Osteocyte (in vitro differentiated cells): ENCODE data around the gene GUCA2A. TPM values are rescaled to one million over a fixed set of nuclear protein-coding genes. Genes with fewer than 3 reads are reported as not detected.
A peak's percentile ranks its signal among the peaks of the same experiment; 100 is the strongest.

Experiments
- DNase-seq: peaks from one replicate; pipeline ENCODE4 v3.0.0; 2021; ENCODE audit warnings: mixed read lengths; ENCODE audit not compliant: unreplicated experiment; ENCODE audit errors: extremely low spot score
- H3K27ac Mint-ChIP-seq: one replicate; pipeline ENCODE4 v1.8.0; 2021; ENCODE audit warnings: mild to moderate bottlenecking, mixed read lengths; ENCODE audit not compliant: unreplicated experiment
- H3K27me3 Mint-ChIP-seq: one replicate; pipeline ENCODE4 v1.8.0; 2021; ENCODE audit warnings: mixed read lengths; ENCODE audit not compliant: unreplicated experiment
- H3K36me3 Mint-ChIP-seq: one replicate; pipeline ENCODE4 v1.8.0; 2021; ENCODE audit warnings: mixed read lengths; ENCODE audit not compliant: unreplicated experiment
- H3K4me1 Mint-ChIP-seq: one replicate; pipeline ENCODE4 v1.8.0; 2021; ENCODE audit warnings: mixed read lengths; ENCODE audit not compliant: unreplicated experiment
- H3K4me3 Mint-ChIP-seq: one replicate; pipeline ENCODE4 v1.8.0; 2021; ENCODE audit warnings: mild to moderate bottlenecking, moderate library complexity, mixed read lengths; ENCODE audit not compliant: unreplicated experiment
- H3K9me3 Mint-ChIP-seq: one replicate; pipeline ENCODE4 v1.8.0; 2021; ENCODE audit warnings: mixed read lengths; ENCODE audit not compliant: unreplicated experiment
- total RNA-seq: library from RNA; stranded (reverse); gene quantifications from 2 replicates; pipeline ENCODE4 v1.2.1, GENCODE V29; 2021
- TF ChIP-seq, protein P1 (sequence below): fragments of 200-600 bp; sonication (generic); IDR thresholded peaks from 2 replicates; pipeline ENCODE4 v1.5.0; 2021; ENCODE audit warnings: antibody characterized with exemption, mild to moderate bottlenecking, moderate library complexity

Gene GUCA2A
- total RNA-seq, 1 donor from 2014 or later: not detected

DNA sequence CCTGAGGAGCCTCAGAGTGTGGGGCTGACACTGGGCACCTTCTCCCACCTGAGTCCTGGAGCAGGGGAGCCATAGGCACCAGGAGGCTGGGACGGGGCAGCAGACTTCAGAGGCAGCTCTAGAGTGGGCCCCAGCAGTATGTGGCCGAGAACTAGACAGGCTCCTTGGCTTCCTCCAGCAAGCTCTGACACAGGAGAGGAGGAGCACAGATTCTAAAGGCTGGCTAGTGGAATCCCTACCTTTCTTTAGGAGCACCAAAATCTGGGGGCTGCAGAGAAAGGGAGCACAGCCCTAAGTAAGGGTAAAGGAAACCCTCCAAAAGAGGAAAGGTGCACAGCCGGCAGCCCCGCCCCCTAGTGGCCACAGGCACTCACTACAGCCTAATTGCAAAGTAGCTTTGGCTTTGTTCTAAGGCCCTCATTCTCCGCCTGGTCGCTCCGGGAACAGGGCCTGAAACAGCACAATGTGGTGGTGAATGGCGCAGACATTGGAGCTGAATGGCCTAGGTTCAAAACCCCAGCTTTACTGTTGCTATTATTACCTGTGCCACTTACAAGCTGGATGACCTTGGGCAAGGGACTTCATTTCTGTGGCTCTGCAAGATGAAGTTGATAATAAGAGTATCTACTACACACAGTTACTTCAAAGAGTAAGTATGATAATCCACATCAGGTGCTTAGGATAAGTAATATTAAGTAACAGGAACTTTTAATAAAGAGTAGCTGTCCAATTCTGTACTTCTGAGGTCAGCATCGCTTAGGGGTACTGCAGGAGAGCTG lies 8.8 kb upstream of the GUCA2A start:
- H3K27ac Mint-ChIP-seq: no peak overlapping the region
- H3K36me3 Mint-ChIP-seq: peaks cover 2% of the 10 kb centered on the region
- DNase-seq: no peak
- TF ChIP-seq, protein P1, sequence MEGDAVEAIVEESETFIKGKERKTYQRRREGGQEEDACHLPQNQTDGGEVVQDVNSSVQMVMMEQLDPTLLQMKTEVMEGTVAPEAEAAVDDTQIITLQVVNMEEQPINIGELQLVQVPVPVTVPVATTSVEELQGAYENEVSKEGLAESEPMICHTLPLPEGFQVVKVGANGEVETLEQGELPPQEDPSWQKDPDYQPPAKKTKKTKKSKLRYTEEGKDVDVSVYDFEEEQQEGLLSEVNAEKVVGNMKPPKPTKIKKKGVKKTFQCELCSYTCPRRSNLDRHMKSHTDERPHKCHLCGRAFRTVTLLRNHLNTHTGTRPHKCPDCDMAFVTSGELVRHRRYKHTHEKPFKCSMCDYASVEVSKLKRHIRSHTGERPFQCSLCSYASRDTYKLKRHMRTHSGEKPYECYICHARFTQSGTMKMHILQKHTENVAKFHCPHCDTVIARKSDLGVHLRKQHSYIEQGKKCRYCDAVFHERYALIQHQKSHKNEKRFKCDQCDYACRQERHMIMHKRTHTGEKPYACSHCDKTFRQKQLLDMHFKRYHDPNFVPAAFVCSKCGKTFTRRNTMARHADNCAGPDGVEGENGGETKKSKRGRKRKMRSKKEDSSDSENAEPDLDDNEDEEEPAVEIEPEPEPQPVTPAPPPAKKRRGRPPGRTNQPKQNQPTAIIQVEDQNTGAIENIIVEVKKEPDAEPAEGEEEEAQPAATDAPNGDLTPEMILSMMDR: peak; percentile 97
- no peaks in the 10 kb centered on the region for H3K9me3 Mint-ChIP-seq
- H3K4me3 Mint-ChIP-seq: no peak overlapping the region
- no peaks in the 10 kb centered on the region for H3K27me3 Mint-ChIP-seq
- H3K4me1 Mint-ChIP-seq: peaks cover 2% of the 10 kb centered on the region

DNA sequence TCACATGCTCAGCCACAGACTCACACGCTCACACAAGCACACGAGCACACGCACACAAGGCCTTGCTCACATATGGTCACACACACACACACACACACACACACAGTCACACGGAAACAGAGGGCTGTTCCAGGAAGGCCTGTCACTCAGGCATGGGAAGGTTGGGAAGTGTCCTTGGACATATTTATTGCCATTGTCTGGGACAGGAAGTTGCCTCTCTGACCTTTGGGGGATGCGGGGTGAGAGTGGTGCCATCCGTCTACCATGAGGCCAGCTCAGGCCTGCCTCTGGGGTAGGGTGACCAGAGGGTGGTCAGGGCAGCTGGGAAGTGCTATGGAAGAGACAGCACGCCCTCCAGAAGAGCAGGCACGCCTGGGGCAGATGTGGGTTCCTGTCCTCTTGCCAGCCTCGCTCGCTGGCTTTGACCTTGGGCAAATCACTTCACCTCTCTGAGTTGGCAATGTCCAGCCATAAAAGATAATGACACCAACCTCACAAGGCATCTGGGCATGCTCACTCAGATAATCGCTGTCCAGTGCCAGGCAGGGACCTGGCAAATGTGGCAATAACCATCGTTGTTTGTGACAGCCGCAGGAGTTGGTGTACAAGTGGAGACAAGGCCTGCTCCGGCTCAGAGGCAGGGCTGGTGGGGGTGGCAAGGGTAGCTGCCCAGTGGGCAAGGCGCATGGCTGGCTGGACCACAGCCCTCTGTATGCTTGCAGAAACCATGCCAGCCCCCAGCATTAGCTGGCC lies 8.0 kb upstream of the GUCA2A start:
- Mint-ChIP-seq H3K36me3 (peaks cover 1% of the 10 kb centered on the region), H3K27ac (no peak overlapping the region), H3K9me3 (no peaks in the 10 kb centered on the region), H3K4me1 (peaks cover 2% of the 10 kb centered on the region), H3K4me3 (no peak overlapping the region), H3K27me3 (no peaks in the 10 kb centered on the region)
- DNase-seq: no peak
- TF ChIP-seq, protein P1: no peak

DNA sequence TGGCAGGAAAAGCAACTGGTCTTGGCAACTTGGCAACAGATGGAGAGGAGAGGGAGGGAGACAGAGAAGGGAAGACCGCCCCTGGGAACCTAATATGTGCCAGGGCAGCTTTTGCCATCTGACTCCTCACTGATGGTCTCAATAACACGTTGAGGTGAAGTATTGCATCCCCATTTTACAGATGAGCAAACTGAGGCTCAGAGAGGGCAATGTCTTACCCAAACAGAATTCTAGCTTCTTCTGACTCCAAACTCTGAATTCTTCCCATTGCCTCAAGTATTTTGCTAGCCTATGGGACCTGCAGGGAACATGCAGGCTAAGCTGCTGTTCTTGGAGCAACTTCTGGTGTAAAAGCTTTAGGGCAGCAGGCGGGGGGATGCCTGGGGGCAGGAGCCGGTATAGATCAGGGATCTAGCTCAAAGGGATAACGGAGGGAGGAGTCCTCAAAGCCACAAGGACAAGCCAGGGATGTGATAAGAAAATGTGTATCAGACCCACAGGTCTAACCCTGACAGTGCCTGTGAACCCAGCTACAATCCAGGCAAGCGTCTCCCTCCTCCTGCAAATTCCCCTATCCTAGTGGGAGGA lies 7.2 kb upstream of the GUCA2A start:
- no peaks in the 10 kb centered on the region for H3K36me3 Mint-ChIP-seq
- TF ChIP-seq, protein P1: no peak
- H3K27me3 Mint-ChIP-seq: no peaks in the 10 kb centered on the region
- DNase-seq: no peak
- H3K9me3 Mint-ChIP-seq: no peaks in the 10 kb centered on the region
- H3K27ac Mint-ChIP-seq: no peak overlapping the region
- H3K4me1 Mint-ChIP-seq: peaks cover 2% of the 10 kb centered on the region
- no peak overlapping the region for H3K4me3 Mint-ChIP-seq

DNA sequence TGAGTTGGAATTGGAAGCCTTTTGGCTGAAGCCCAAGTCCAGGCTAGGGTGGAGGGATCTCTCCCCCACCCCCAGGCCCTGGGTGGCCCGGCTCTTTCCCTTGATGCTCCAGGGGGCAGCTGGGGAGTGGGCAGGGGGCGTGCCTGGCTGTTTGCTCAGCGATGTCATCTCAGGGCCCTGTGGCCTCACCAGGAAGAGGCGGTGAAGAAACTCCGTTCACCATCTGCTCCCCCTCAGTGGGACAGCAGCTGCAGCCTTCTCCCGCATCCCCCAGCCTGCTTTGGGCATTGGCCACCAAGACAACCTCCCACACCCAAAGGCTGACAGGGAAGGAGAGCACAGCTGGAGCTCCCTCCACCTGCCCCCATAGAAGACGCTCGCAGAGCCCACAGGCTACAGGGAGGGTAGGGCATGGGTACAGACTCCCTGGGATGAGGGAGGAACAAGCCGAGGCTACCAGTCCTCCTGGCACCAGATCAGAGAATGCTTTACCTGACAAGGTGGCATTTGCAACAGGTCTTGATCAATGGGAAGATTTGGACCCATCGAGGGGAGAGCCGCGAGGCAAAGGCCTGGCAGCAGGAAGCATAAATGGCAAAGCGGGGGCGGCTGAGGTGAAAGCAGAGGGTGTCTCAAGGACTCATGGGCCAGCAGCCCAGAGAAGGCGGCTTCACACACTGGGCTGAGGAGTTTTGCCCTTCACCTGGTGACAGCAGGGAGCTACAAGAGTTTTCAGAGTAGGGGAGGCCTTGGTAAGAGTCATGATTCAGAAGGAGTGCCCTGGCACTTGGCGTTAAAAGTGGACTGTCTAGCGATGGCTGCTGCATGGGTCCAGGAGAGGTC lies 6.5 kb upstream of the GUCA2A start:
- Mint-ChIP-seq H3K9me3 (no peaks in the 10 kb centered on the region), H3K4me1 (peaks cover 6% of the 10 kb centered on the region), H3K27me3 (no peaks in the 10 kb centered on the region), H3K27ac (no peak overlapping the region), H3K4me3 (no peak overlapping the region), H3K36me3 (no peaks in the 10 kb centered on the region)
- TF ChIP-seq, protein P1: no peak
- DNase-seq: no peak
